Head of caudate nucleus (tissue), 42 donors: ENCODE data around the gene GUCA2B.

ENCODE experiments used
- DNase-seq, 42 donors: peaks; one replicate each; pipeline versions ENCODE4 v3.0.0 to v3.0.0-alpha.2; 2020 to 2021; ENCODE audit warnings: mixed read lengths in 7 of 42
- intact Hi-C: fragments of 100-400 bp; cut with DNase I; formaldehyde crosslinking; loops from one replicate; pipeline ENCODE4 v1.15.0; 2022

GUCA2B gene

GRCh38 chr1:42163536-42164503 lies 10.6 kb downstream of the GUCA2B start:
- intact Hi-C loops = no loop called here
- no peak for DNase-seq

- no peak for DNase-seq
- intact Hi-C loops = no loop called here
These were observed 11.6 kb downstream of the GUCA2B start, which contains the start of gene GUCA2A for GRCh38 chr1:42164551-42165420. GUCA2A (minus strand) TSS chr1:42164745; CDS start chr1:42164712, 33 bp downstream.

- no peak for DNase-seq
- intact Hi-C loops = no loop called here
These were observed 12.5 kb downstream of the GUCA2B start for GRCh38 chr1:42165511-42166210.

GRCh38 chr1:42167611-42168390 lies 14.6 kb downstream of the GUCA2B start:
- DNase-seq = no peak
- intact Hi-C loops = no loop called here

GRCh38 chr1:42168391-42168670 lies 15.1 kb downstream of the GUCA2B start:
- intact Hi-C loops = no loop called here
- DNase-seq = no peak

GRCh38 chr1:42168763-42169162 lies 15.6 kb downstream of the GUCA2B start:
- no peak for DNase-seq
- intact Hi-C loops = no loop called here

GRCh38 chr1:42170779-42171621 lies 17.8 kb downstream of the GUCA2B start:
- DNase-seq = no peak
- intact Hi-C loops = no loop called here

GRCh38 chr1:42171679-42172266 lies 18.6 kb downstream of the GUCA2B start:
- intact Hi-C loops = no loop called here
- DNase-seq = peak in 2 of 42 donors; percentile 5 to 28

- DNase-seq = peak in 5 of 42 donors; percentile 3 to 23 (median 15)
- intact Hi-C loops = no loop called here
These were observed 19.3 kb downstream of the GUCA2B start for GRCh38 chr1:42172381-42173133.

- intact Hi-C loops = no loop called here
- DNase-seq = peak; percentile 42 to 88 (median 76)
These were observed 20.1 kb downstream of the GUCA2B start for GRCh38 chr1:42173155-42173933.

- peak in 1 of 42 donors; percentile 10 for DNase-seq
- intact Hi-C loops = no loop called here
These were observed 20.9 kb downstream of the GUCA2B start for GRCh38 chr1:42173961-42174735.

GRCh38 chr1:42175314-42176054 lies 22.3 kb downstream of the GUCA2B start:
- DNase-seq = no peak
- intact Hi-C loops = loop anchor here (5.0 kb wide), 1 partner anchor 162 kb away; the partner anchor contains the start of gene FOXJ3

GRCh38 chr1:42176902-42177519 lies 23.8 kb downstream of the GUCA2B start:
- intact Hi-C loops = loop anchor here (5.0 kb wide), 1 partner anchor 160 kb away; the partner anchor contains the start of gene FOXJ3
- DNase-seq = peak in 21 of 42 donors; percentile 22 to 62 (median 39)
